Measurements from ENCODE around the gene ANKRD10.

ANKRD10 gene

GRCh38 chr13:110884517-110884916 lies 30.4 kb downstream of the ANKRD10 start:
- DNase-seq (ENCODE audit: extremely low read depth, low read depth) = no peak
- no peak overlapping the region for H3K4me3 ChIP-seq (replicated peaks; ENCODE audit: low read depth, low read length)
- TF ChIP-seq, protein P1, sequence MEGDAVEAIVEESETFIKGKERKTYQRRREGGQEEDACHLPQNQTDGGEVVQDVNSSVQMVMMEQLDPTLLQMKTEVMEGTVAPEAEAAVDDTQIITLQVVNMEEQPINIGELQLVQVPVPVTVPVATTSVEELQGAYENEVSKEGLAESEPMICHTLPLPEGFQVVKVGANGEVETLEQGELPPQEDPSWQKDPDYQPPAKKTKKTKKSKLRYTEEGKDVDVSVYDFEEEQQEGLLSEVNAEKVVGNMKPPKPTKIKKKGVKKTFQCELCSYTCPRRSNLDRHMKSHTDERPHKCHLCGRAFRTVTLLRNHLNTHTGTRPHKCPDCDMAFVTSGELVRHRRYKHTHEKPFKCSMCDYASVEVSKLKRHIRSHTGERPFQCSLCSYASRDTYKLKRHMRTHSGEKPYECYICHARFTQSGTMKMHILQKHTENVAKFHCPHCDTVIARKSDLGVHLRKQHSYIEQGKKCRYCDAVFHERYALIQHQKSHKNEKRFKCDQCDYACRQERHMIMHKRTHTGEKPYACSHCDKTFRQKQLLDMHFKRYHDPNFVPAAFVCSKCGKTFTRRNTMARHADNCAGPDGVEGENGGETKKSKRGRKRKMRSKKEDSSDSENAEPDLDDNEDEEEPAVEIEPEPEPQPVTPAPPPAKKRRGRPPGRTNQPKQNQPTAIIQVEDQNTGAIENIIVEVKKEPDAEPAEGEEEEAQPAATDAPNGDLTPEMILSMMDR (IDR thresholded peaks at IDR 0.05; ENCODE audit: low read depth, low read length, missing control alignments) = no peak

DNA sequence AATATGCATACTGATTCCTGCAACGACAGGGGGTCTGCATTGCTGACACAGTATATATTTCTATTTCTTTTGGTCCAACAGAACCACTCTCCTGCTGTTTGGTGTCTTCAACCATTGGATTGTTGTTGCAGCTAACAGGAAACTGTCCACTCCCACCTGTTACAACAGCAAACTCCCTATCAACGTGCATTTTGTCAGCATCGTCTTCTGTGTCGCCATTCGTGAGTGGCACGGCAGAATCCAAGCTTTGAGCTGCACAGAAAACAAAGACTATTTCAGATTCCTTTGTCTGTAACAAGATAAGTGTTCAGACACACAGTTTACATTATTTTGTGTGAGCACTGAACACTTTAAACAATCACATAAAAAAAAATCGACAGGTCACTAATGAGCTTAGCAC lies 31.3 kb downstream of the ANKRD10 start:
- no peak for DNase-seq (ENCODE audit: extremely low read depth, low read depth)
- TF ChIP-seq, protein P1 (IDR thresholded peaks at IDR 0.05; ENCODE audit: low read depth, low read length, missing control alignments) = no peak
- no peak overlapping the region for H3K4me3 ChIP-seq (replicated peaks; ENCODE audit: low read depth, low read length)

- no peak for DNase-seq (ENCODE audit: extremely low read depth, low read depth)
- no peak overlapping the region for H3K4me3 ChIP-seq (replicated peaks; ENCODE audit: low read depth, low read length)
- TF ChIP-seq, protein P1 (IDR thresholded peaks at IDR 0.05; ENCODE audit: low read depth, low read length, missing control alignments) = no peak
Measured at GRCh38 chr13:110882972-110883371, 31.9 kb downstream of the ANKRD10 start.

- H3K4me3 ChIP-seq (replicated peaks; ENCODE audit: low read depth, low read length) = no peak overlapping the region
- TF ChIP-seq, protein P1 (IDR thresholded peaks at IDR 0.05; ENCODE audit: low read depth, low read length, missing control alignments) = no peak
- no peak for DNase-seq (ENCODE audit: extremely low read depth, low read depth)
Measured at GRCh38 chr13:110881839-110882627, 32.8 kb downstream of the ANKRD10 start.

DNA sequence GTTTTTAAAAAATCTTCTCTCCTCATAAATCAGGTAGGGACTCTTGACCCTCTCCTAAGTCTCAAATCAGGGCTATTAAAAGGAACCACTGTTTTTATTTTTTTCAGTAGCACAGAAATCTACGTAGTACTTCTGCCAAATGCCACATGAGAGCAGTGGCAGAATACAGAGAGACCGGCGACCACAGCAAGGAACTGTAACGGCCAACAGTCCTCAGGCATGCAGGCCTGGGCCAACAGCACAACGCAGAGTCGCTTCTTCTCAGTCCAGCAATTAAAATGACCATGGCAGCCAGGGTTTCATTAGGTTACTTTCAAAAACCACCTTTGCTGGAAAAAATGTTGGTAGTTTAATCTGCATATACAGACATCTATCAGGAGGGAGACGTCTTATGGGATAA lies 34.2 kb downstream of the ANKRD10 start:
- no peak overlapping the region for H3K4me3 ChIP-seq (replicated peaks; ENCODE audit: low read depth, low read length)
- DNase-seq (ENCODE audit: extremely low read depth, low read depth) = no peak
- TF ChIP-seq, protein P1 (IDR thresholded peaks at IDR 0.05; ENCODE audit: low read depth, low read length, missing control alignments) = no peak

GRCh38 chr13:110879482-110879881 lies 35.4 kb downstream of the ANKRD10 start:
- TF ChIP-seq, protein P1 (IDR thresholded peaks at IDR 0.05; ENCODE audit: low read depth, low read length, missing control alignments) = no peak
- no peak overlapping the region for H3K4me3 ChIP-seq (replicated peaks; ENCODE audit: low read depth, low read length)

More at GRCh38 chr13:110879482-110879881, 35.4 kb downstream of the ANKRD10 start:
- no peak for DNase-seq (ENCODE audit: extremely low read depth, low read depth)
